ENCODE results near the gene USP25.

GRCh38 chr21:15831497-15831896 lies 101.7 kb downstream of the USP25 start:
- no peak for TF ChIP-seq CTCF (IDR thresholded peaks at IDR 0.05; ENCODE audit: borderline replicate concordance, extremely low read depth, low read length, poor library complexity, severe bottlenecking)
- no peak for TF ChIP-seq EZH2 (IDR thresholded peaks at IDR 0.05; ENCODE audit: borderline replicate concordance, low read depth, low read length, severe bottlenecking)

All from DND-41 (cell line).